ENCODE results near the gene DNAH14. TPM values are rescaled to one million over a fixed set of nuclear protein-coding genes. Genes with fewer than 3 reads are reported as not detected.

The DNAH14 gene
- total and polyA plus RNA-seq, 2 of the 8 experiments (the other 6 are each of a cell fraction or from before 2014, with no cell fraction given): 8.4 to 40.7 TPM

DNA sequence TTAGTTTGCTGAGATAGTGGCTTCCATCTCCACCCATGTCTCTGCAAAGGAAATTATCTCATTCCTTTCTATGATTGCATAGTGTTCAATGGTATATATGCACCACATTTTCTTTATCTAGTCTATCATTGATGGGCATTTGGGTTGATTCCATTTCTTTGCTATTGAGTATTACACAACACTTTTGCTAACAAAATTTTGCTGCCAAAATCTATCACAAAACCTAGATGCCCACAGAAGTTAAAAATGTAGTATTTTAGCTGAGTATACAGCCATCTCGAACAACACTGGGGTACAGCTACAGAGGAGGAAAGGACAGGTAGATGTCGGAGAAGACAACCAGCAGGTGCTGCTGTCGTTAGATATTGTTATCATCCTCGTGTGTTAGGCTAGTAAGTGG is 430.6 kb downstream of the DNAH14 start:
- no peak overlapping the region for H3K27ac ChIP-seq (ENCODE audit: low read depth, low read length)
- no peak overlapping the region for H2BK5ac ChIP-seq (ENCODE audit: low read depth, low read length)
- no peaks in the 10 kb centered on the region for H3K79me1 ChIP-seq (ENCODE audit: low read depth, low read length)
- no peak overlapping the region for H4K5ac ChIP-seq (ENCODE audit: insufficient read length, low read depth, low read length)
- no peak overlapping the region for H4K8ac ChIP-seq (ENCODE audit: extremely low read depth, insufficient read depth, low read length)
- no peak overlapping the region for H2AFZ ChIP-seq (ENCODE audit: low read length)
- no peak overlapping the region for H3K4me2 ChIP-seq (ENCODE audit: insufficient read depth in 1 of 2, low read depth in 2 of 2, low read length in 2 of 2)
- DNase-seq (ENCODE audit: low read depth in 1 of 2, low spot score in 2 of 2): no peak
- 75% methylated on average over 4 of the region's 4 CpGs; no CpG with 5 or more reads in 1 of the 2 experiments for WGBS, 2 experiments (ENCODE audit: extremely low coverage in 1 of 2, insufficient coverage in 1 of 2, insufficient read length in 1 of 2, insufficient replicate concordance in 2 of 2, low coverage in 1 of 2, low lambda C conversion rate in 2 of 2, missing lambda C conversion rate in 1 of 2)
- H2BK20ac ChIP-seq (ENCODE audit: low read length): no peak overlapping the region
- H3K79me2 ChIP-seq (ENCODE audit: control insufficient read depth in 1 of 2, insufficient read depth in 2 of 2, low read length in 2 of 2): no peaks in the 10 kb centered on the region
- H2BK15ac ChIP-seq (ENCODE audit: low read length): no peak overlapping the region
- H2BK12ac ChIP-seq (ENCODE audit: low read depth, low read length): no peak overlapping the region
- no peak for TF ChIP-seq KDM4A (IDR thresholded peaks at IDR 0.05; ENCODE audit: low read depth, low read length, severe bottlenecking)
- no peak for TF ChIP-seq TEAD4 (IDR thresholded peaks at IDR 0.05; ENCODE audit: low read depth, low read length)
- ChIA-PET POLR2A (ENCODE audit: partially characterized antibody) (no interaction called here), CTCF (ENCODE audit: partially characterized antibody) (no interaction called here)
- no peak overlapping the region for H4K91ac ChIP-seq (replicated peaks; ENCODE audit: insufficient read length, low read length)
- no peaks in the 10 kb centered on the region for H3K36me3 ChIP-seq (ENCODE audit: control insufficient read depth in 2 of 4, insufficient read depth in 4 of 4, low read length in 3 of 4)
- H4K20me1 ChIP-seq (replicated peaks in 1 of 2; ENCODE audit: control insufficient read depth in 1 of 2, insufficient read depth in 2 of 2, low read length in 2 of 2): no peaks in the 10 kb centered on the region
- no peak overlapping the region for H2BK120ac ChIP-seq (replicated peaks; ENCODE audit: low read depth, low read length)
- no peaks in the 10 kb centered on the region for H3K4me1 ChIP-seq (replicated peaks in 1 of 4; ENCODE audit: control insufficient read depth in 3 of 4, insufficient read depth in 4 of 4, low read length in 3 of 4)
- no peak overlapping the region for H3K18ac ChIP-seq (ENCODE audit: extremely low read depth, low read length)
- H3K14ac ChIP-seq (ENCODE audit: insufficient read length): no peak overlapping the region
- no peak overlapping the region for H3K9ac ChIP-seq (replicated peaks in 1 of 4; ENCODE audit: extremely low read depth in 1 of 4, low read depth in 3 of 4, low read length in 3 of 4)
- no peaks in the 10 kb centered on the region for H3K23me2 ChIP-seq (ENCODE audit: low read depth, low read length)
- H3K23ac ChIP-seq (ENCODE audit: insufficient read length): no peak overlapping the region
- peaks cover 0 to 2% (median under 1%) of the 10 kb centered on the region in 4 experiments; a peak in 3 of 7 replicates for H3K27me3 ChIP-seq (replicated peaks in 1 of 4; ENCODE audit: control insufficient read depth in 3 of 4, extremely low read depth in 1 of 4, insufficient read depth in 3 of 4, low read length in 3 of 4)
- H3K4me3 ChIP-seq (ENCODE audit: extremely low read depth in 1 of 4, insufficient read depth in 2 of 4, low read depth in 3 of 4, low read length in 4 of 4): no peak overlapping the region
- H3K4ac ChIP-seq (replicated peaks; ENCODE audit: insufficient read length, low read depth, low read length): no peak overlapping the region
- H3K9me3 ChIP-seq (ENCODE audit: insufficient read depth in 2 of 2, low read depth in 1 of 2, low read length in 1 of 2): no peaks in the 10 kb centered on the region
- FAIRE-seq: no peak
- no peak overlapping the region for H2AK5ac ChIP-seq (ENCODE audit: low read depth, low read length)
- H3K56ac ChIP-seq (replicated peaks; ENCODE audit: insufficient read length, low read depth, low read length): no peak overlapping the region

Measured in H1 (cell line).